ENCODE data around the gene PTPN12.

DNA sequence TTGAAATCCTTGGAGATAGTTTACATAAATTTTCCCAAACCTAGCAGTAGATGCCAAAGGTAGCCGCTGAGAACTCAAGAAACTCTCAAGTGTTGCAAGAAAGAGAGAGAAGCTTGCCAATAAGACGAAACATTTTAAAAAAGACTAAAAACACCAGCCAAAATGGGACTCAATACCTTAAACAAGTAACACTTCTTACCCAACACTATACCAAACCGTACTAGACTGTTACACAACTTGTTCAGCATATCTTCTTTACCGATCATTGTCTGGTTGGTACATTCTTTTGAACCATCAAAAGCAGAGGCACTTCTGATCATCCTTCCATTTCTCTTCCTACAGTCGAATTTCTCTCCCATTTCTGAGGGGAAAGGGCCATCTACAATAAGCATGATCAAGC is 4.8 kb upstream of the PTPN12 start:
- TF ChIP-seq CTCF (IDR thresholded peaks at IDR 0.05 in 8 of 11, conservative IDR thresholded peaks at IDR 0.05 in 3 of 11) (no peak), POLR2A (IDR thresholded peaks at IDR 0.05) (no peak), POLR2AphosphoS5 (IDR thresholded peaks at IDR 0.05) (no peak)
